HG03097 (cell line): ENCODE results near the gene PPP2R2C.

ENCODE experiments used
- ATAC-seq: cut with Tn5 transposase; IDR thresholded peaks from one replicate; pipeline ENCODE4 v1.9.1; 2021; ENCODE audit not compliant: unreplicated experiment, low FRiP score

PPP2R2C gene

DNA sequence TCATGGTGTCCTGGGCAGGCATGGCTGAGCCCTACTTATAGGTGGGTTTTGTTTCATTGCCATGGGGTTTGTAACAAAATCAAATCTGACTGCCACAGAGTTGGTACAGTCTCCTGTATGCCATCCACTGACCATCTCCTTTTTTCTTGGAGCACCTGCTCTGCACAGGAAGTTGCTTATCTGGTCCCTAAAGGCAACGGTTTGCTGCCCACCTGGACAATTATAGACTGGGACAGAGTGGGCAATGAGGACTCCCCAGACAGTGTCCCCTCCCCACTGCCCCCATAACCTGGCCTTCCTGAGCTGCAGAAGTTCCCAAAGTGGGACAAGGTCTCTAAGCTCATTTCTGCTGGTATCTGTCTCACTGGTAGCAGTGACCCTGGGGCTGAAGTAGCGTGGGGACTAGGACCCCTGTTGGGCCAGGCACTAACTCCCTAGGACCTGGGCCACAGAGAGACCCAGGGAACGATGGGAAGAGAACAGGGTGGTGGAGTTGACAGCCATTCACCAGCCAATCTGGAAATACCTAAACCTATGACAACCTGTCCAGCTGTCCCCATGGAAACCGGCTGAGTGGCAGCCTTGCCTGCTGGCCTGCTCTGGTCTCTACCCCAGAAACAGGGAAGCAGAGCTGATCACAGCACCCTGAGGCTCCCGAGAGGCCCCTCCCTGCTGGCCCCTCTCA is 138.1 kb downstream of the PPP2R2C start:
- no peak for ATAC-seq

DNA sequence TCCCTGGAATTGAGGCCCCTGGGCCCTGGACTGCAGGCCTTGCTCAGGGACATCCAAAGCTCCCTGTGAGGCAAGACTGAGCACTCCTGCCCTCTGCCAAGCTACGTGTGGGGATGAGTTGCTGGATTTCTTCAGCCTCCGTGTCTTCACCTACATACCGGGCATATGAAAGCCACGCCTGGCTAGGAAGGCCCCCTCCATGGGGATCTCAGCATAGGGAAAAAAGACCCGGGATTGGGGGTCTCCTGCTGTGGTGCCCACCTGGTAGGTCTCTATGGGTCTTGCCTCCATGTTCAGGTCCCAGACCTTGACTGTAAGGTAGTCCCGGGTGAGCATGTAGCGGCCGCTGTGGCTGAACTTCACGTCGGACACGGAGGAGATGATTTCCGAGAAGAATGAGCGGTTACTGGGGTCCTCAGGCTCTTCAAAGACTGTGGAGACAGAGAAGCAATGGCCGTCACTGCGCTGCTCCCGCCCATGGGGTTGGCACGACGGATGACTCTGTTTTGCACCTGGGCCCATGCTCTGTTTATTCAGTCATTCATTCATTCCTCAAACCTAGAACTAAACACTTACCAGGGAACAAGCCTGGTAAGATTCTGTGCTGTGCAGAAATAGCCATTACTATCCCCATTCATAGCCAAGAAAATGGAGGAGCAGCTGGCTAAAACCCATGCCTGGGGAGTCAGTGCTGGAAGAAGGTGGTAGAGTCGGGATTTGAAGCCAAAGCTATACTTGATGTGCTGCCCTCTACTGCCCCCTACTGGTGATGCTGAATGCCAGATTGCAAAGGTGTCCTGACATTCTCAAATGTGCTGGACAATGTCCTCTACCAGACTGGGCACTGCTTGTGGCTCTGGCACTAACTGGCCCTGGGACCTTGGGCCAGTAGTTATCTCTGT is 138.9 kb downstream of the PPP2R2C start:
- no peak for ATAC-seq

DNA sequence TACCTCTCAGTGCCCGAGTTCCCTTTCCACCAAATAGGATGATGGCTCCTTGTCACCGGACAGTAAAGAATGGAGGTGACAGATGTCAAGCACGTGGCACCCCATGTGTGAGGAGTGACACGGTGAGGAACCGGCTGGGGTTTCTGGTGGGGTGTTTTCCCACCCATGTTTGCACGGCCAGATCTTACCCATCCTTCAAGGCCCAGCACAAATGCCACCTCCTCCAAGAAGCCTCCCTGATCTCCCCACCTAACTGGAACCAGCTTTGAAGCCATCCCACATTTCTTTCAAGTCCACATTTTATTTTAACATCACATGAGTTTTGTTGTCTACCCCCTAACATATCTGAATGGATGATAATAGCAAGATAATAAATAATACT is 139.8 kb downstream of the PPP2R2C start:
- no peak for ATAC-seq

DNA sequence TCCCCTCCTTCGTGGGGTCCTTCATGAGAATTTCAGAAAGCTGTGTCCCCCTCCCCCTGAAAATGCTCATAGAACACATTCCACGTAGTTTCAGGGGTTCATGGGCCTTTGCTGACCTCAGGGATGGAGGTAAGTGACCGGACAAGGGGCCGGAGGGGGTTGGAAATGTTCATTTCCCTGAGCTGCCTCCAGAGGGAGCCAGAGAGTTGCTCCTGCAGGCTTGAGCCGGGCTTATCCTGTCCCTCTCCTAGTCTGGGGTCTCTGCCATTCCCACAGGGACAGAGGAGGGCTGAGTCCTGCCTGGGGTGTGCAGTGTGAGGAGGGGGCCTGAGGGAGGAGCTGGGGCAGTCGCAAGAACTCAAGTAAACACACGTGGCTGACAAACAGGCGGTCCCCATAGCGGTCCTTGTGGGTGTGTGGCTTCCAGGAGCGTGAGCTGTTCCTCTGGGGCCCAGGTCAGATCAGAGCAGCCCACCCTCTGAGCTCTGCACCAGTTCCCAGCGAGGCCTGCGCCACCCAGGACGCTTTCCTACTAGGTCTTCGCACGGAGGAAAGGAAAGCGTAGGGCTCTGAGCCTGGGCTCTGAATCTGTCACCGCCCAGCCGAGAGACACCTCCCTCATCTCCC is 140.3 kb downstream of the PPP2R2C start:
- no peak for ATAC-seq

DNA sequence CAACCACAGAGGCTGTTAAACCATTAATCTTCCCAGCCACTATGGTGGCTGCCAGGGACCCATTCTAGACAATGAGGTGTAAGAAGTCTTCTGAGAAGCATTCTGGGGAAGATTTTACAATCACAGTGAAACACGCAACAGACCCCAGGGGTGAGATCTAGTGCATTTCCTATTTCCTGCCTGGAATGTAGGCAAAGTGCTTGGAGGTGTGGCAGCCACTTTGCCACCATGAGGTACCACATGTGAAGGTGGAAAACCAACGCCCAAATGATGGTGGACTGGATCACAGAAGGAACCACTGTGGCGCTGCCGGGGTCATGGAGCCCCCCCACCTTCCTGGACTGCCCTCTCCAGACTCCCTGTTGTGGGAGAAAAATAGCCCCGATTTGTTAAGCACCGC is 140.9 kb downstream of the PPP2R2C start:
- no peak for ATAC-seq

DNA sequence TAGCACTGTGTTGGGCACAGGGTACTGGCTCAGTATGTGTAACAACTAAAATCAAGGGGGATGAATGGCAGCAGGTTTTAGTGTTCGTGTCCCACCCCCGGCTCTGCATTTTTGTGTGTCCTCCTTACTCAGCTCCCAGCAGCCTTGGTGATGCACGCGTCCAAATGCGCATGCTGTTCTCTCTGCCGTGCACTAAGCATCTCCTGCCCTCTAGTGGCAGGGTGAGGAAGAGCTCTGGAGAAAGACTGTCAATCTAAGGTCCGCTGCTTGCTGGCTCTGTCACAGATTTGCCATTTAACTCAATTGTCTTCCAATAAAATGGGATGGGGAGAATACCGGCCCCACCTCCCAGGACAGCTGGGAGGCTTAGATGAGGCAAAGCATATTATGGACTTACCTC is 141.4 kb downstream of the PPP2R2C start:
- no peak for ATAC-seq

DNA sequence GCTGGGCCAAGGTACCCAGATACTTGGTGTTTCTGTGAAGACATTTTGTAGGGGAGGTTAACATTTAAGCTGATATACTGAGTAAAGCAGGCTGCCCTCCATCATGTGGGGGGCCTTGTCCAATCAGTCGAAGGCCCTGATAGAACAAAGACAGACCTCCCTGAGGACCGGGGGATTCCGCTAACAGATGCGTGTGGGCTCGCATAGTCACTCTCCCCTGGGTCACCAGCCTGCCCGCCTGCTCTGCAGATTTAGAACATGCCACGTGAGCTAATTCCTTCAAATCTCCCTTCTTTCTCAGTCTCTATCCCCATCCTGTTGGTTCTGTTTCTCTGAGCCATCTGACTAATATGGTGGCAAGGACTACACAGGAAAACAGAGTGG is 142.0 kb downstream of the PPP2R2C start:
- no peak for ATAC-seq

DNA sequence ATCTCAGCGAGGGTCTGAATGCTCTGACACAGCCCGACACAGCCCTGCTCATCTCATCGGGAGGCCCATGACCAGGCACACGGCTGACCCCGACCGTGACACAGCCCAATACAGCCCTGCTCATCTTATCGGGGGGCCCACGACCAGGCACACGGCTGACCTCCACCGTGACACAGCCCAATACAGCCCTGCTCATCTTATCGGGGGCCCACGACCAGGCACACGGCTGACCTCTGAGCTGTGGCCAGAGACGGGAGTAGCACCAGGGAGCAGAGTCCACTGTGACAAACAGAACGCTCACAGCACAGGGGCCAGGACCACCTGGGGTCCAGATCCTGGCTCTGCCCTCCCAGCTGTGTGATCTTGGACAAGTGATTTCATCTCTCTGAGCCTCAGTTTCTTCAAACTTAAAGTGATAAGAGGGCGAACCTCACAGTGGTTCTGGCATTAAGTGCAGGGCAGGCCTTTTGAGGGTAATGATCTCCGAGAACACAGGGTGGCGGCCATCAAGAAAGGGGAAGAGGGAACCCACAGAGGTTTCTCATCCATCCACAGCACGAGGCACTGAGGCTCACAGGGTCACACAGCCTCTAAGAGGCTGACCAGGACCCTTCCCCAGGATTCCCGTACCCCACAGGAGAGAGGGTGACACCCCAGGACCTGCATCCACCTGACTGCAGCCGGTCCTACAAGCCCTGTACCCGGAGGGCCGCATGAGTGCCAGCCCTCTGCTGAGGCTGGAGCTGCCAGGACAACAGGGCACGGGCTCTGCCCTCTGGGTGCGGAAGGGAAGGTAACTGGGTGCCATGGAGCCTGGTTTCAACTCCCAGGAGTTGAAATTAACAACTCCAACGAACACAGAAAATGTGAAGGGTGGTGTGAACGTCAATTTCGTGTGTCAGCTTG is 142.7 kb downstream of the PPP2R2C start:
- ATAC-seq = no peak

DNA sequence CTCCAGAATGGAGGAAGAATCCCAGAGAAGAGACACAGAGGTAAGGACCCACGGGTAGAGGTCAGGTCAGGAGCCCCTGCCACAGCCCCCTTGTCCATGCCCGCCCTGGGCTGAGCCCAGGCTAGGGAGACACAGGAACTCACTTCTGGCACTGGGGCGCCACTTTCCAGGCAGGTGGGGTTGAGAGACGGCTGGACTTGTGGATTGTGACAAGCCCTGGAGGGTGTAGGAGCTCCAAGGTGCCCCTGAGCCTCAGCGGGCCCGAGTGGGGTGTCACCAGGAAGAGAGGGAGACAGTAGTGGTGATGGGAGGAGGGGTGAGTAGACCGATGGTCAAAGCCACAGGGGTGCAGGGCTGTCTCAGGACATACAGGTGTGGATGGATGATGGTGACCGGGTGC is 143.9 kb downstream of the PPP2R2C start:
- ATAC-seq = no peak

DNA sequence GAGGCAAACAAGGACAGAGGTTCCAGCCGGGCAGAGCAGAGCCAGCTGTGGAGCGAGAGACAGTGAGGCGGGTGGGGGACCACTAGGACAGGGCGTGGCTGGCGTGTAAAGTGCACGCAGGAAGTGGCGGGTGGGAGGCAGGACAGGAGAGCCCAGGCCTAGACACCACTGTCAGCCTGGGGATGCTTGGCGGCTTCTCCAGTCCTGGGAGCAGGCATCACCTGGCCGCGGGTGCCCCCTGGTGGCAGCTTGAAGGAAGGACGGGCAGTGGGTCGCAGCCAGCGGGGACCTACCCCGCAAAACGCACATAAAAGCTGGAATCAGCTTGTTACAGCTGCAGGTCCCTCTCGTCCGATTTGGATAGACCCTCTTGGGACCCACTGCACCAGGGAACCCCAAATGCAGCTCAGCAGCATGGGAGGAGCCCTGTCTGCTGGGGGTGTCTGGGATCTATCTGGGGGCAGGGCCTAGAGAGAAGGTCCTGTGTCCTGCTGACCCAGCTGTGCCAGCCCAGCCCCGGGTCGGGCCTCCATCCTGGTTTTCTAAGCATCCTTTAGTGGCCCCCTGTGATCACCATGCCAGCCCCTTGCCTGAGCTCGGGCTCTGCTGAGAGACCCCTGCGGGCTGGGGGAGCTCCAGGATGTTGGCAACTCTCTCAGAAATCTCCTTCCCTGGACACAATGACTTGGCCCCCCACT is 145.0 kb downstream of the PPP2R2C start:
- ATAC-seq = peak; percentile 60

DNA sequence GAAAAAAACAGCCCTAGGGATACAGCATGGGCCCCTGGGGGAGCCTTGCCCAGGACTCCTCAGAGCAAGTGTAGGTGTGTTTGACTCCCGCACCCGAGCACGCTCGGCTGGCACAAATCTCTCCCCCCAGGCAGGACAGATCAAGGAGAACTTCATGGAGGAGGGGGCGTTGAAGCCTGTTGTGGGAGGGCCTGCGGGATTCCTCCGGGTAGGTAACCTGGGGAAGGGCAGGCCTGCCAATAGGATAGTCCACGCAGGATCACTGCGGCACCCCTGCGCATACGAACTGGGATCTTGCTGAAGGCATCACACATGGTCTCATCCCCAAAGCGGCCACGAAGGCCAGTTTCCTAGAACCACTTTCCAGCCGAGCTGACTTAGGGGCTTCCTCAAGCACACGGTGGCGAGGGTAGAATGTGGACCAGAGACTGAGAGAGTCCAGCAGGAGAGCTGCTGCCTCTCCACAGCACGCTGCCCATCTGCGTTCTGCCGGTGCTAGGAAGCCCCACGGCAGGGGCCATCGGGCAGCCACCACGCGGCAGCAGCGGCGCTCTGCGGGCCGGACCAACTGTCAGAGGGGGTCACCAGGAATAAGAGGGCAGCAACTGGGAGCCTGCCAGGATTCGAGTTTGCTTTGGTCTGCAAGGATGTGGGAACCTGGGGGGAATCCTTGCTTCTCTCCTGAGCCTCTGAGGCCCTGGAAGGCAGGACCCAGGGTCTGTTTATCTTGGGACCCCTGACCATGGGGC is 145.9 kb downstream of the PPP2R2C start:
- ATAC-seq = no peak

DNA sequence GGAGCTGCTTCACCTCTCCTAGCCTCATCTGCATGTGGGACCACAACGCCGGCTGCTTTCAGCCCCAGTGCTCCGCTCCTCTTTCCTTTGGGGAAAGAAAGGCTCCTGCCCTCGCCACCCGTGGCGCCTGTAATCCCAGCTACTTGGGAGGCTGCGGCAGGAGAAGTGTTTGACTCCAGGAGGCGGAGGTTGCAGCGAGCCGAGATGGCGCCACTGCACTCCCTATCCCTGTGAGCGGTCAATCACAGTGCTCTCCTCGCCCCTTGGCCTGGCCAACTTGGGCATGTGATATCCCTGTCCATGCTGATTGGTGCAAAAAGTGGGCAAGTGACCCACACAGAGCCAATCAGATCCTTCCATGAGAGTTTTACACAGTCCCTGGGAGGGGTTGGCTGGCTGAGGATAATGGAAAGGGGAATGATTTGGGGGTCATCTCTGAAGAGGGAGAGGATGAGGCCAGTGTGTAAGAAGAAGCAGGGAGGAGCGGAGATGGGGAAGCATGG is 146.6 kb downstream of the PPP2R2C start:
- no peak for ATAC-seq

DNA sequence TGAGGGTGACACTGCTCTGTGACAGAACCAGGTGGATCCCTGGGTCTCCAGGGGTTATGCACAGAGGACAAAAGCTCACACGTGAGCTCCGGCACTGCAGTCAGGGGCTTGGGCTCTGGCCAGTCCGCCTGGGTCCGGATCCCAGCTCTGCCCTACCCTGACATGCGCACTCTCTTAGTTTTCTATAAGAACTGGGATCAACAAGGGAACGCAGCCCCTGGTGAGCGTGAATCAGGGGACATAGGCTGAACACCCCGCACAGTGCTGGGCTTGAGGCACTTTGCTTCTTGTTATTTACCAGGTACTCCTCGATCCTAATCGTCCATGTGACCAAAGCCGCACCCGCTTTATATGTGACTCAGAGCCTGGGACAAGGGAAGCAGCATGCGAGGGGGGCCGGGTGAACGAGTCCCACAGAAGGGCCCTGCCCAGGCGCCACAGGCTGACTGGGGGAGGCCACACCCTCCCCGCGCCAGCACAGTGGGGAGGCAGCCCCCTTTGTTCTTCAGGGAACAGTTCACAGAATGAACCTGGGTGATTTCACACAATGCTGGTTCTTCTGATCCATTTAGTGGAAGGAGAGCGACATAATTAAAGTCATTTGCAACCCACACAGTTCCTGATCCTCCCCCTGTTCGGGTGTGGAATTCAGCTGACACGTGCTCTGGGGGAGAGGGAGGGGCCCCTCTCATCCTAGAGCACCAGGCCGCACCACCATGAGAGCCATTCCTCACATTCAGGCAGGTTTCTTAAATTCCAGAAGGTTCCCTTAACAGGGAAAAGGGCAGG is 147.2 kb downstream of the PPP2R2C start:
- ATAC-seq = no peak

DNA sequence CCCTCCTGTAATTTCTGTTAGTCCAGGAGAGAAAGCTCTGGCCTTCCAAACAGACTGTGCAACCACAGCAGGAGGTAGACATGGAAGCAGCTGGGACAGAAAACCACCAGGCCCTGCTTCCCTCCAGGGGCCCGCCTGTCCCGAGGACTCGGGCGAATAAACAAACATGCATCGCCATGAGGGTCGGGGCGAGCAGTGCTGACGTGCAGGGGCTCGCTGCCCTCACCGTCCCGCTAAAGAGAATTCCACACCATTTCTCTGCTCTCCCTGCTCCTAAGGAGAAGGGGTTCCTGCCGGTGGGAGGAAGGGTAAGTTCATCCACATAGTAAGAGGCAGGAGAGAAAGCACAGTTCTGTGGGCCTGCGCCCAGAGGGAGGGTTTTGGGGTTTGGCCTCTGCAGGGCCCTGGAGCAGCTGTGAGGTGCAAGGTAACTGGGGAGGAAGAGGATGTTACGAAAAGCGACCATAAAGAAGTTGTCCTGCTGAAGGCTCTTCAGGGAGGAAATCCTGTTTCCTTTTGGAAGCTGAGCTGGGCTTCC is 147.9 kb downstream of the PPP2R2C start:
- ATAC-seq = no peak

DNA sequence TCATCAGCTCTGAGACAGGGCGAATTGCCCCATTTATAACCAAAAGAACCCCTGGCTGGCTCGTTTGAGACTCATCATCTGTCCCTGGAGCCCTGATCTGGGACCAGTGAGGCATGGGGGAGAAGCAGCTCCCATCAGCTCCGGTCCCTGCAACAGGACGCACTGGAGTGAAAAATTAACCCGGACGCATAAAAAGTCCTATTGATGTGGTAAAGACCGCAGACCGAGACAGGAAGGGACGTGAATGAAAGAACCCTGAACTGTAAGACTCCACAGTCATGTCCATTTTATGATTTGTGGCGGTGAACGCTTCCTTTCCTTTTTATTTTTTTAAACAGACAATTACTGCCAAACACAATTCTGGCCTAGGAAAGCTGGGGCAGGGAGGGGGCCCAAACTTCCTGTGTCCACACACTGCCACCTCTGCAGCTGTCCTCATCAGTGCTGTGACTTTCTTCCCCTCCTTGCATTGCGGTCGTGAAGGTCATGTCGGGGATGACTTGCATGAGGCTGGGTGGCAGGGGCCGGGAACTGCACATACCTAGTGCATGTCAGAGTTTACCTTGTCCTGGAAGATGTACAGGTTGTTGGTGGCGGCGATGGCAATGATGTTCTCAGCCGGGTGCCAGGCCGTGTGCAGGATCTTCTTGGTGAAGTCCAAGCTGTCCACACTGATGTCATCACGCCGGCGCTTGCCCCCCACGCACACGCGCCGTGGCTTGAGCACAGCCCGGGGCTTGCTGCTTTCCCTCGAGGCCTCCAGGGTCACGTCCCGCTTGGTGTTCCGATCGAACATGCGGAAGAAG is 149.4 kb downstream of the PPP2R2C start:
- no peak for ATAC-seq

DNA sequence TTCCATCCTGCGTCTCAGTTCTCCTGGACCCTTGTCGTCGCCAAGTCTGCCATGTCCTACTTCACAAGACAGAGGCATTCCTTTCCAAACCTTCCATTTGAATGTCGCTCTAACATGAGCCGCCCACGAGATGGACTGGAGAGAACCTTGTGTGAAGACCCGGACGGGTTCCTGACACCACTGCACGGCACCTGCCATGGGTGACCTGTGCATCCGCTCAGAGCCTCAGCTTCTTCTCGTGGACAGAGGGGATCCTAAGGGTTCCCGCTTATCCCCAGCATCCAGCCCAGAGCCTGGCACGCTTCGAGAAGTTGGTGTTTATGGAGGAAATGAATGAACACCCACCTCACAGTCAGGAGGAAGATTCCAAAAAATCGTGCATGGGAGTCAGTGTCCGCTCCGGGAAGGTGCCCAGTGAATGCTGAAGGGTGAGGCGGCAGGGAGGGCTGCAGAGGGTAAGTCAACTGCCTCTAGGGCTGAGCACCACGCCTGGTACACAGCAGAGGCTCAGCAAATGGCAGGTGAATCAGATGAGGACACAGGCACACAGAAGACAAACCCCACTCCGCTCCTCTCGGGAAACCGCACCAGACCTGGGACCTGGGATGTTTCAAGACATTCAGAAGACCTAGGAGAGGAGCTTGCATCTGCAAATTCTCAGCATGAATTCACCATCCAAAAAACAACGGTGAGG is 150.2 kb downstream of the PPP2R2C start:
- ATAC-seq = no peak

DNA sequence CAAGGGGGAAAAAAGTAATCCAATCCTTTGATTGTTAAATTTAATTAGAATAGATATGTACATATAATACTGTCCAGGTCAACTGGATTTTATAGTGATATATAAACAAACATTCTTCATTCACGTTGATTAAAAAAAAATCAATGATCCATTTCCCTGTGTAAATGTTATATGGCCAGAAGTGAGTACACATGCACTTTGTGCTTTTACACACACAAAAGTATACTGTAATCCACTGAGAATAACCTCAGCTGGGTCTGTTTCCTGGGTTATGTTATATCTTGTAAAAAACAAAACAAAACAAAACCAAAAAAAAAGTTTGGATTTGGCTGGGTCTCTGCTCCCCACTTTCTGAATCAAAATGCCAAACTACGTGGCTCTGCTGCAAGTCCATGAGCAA is 151.1 kb downstream of the PPP2R2C start:
- no peak for ATAC-seq
